ENCODE results near the gene HSDL2. TPM values are rescaled to one million over a fixed set of nuclear protein-coding genes. Genes with fewer than 3 reads are reported as not detected.
A peak's percentile ranks its signal among the peaks of the same experiment; 100 is the strongest.

Gene HSDL2
- total and polyA plus RNA-seq, 2 donors (not counting 1 experiment from before 2014, with no cell fraction given), result 47.9 to 49.9 TPM

DNA sequence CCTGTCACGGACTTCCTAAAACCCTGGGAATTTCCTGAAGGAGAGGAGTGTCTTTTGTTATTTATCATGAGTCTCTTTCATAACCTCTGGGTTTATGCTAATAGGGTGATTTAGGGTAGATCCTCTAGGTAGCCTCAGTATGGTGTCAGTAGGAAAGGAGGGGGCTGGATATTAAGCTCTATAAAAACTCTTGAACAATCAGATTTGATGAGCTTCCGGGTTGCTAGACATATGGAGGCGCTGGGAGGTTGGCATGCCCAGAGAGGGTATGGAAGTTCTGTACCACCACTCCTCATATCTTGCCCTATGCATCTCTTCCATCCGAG is 30.9 kb upstream of the HSDL2 start:
- Histone ChIP-seq H3K9me3 (ENCODE audit: control insufficient read depth, insufficient read depth, low read depth, low read length) (no peaks in the 10 kb centered on the region), H3K79me2 (ENCODE audit: control insufficient read depth, insufficient read depth, low read length) (no peaks in the 10 kb centered on the region), H4K20me1 (ENCODE audit: control insufficient read depth, extremely low read depth, insufficient read depth, low read length) (no peaks in the 10 kb centered on the region), H3K9ac (ENCODE audit: insufficient read depth, low read length) (no peak overlapping the region), H3K4me2 (ENCODE audit: extremely low read depth, insufficient read depth, low read length) (no peak overlapping the region), H3K27ac (ENCODE audit: insufficient read depth, low read length) (no peak overlapping the region), H3K27me3 (ENCODE audit: control insufficient read depth, insufficient read depth, low read length) (no peaks in the 10 kb centered on the region), H3K4me1 (ENCODE audit: control insufficient read depth, extremely low read depth, insufficient read depth, low read length) (no peaks in the 10 kb centered on the region), H2AFZ (ENCODE audit: low read length) (peak overlapping the region; percentile 86), H3K4me3 (replicated peaks in 1 of 4; ENCODE audit: control extremely low read depth in 1 of 4, insufficient read depth in 1 of 4, low read depth in 3 of 4, low read length in 4 of 4) (peak overlapping the region in 2 of 4 experiments; percentile 52 to 66), H3K36me3 (ENCODE audit: control insufficient read depth, insufficient read depth, low read length) (no peaks in the 10 kb centered on the region)
- no peak for TF ChIP-seq EZH2 (IDR thresholded peaks at IDR 0.05; ENCODE audit: low read length, missing control alignments)
- TF ChIP-seq, protein P1, sequence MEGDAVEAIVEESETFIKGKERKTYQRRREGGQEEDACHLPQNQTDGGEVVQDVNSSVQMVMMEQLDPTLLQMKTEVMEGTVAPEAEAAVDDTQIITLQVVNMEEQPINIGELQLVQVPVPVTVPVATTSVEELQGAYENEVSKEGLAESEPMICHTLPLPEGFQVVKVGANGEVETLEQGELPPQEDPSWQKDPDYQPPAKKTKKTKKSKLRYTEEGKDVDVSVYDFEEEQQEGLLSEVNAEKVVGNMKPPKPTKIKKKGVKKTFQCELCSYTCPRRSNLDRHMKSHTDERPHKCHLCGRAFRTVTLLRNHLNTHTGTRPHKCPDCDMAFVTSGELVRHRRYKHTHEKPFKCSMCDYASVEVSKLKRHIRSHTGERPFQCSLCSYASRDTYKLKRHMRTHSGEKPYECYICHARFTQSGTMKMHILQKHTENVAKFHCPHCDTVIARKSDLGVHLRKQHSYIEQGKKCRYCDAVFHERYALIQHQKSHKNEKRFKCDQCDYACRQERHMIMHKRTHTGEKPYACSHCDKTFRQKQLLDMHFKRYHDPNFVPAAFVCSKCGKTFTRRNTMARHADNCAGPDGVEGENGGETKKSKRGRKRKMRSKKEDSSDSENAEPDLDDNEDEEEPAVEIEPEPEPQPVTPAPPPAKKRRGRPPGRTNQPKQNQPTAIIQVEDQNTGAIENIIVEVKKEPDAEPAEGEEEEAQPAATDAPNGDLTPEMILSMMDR (conservative IDR thresholded peaks at IDR 0.05 in 1 of 2, IDR thresholded peaks at IDR 0.05 in 1 of 2; ENCODE audit: low read depth in 1 of 2, low read length in 2 of 2), result no peak
- DNase-seq (ENCODE audit: low read depth in 2 of 2), result no peak

DNA sequence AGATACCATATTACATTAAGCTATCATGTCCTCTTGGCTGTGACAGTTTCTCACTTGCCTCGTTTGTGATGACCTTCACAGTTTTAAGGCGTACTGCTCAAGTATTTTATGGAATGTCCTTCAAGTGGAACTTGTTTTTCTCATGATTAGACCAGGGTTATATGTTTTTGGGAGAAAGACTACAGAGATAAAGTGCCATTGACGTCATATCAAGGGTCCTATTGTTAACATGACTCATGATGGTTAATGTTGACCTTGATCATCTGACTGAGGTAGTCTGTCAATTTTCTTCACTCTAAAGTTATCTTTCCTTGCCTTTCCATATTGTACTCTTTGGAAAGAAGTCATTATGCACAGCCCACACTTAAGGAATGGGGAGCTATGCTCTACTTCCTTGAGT is 28.7 kb upstream of the HSDL2 start:
- DNase-seq (ENCODE audit: low read depth in 2 of 2), result no peak
- no peaks in the 10 kb centered on the region for H3K27me3 ChIP-seq (ENCODE audit: control insufficient read depth, insufficient read depth, low read length)
- H3K36me3 ChIP-seq (ENCODE audit: control insufficient read depth, insufficient read depth, low read length), result no peaks in the 10 kb centered on the region
- no peak overlapping the region for H3K4me2 ChIP-seq (ENCODE audit: extremely low read depth, insufficient read depth, low read length)
- no peak overlapping the region for H3K4me3 ChIP-seq (replicated peaks in 1 of 4; ENCODE audit: control extremely low read depth in 1 of 4, insufficient read depth in 1 of 4, low read depth in 3 of 4, low read length in 4 of 4)
- no peaks in the 10 kb centered on the region for H4K20me1 ChIP-seq (ENCODE audit: control insufficient read depth, extremely low read depth, insufficient read depth, low read length)
- H3K9me3 ChIP-seq (ENCODE audit: control insufficient read depth, insufficient read depth, low read depth, low read length), result no peaks in the 10 kb centered on the region
- no peaks in the 10 kb centered on the region for H3K79me2 ChIP-seq (ENCODE audit: control insufficient read depth, insufficient read depth, low read length)
- no peak for TF ChIP-seq EZH2 (IDR thresholded peaks at IDR 0.05; ENCODE audit: low read length, missing control alignments)
- TF ChIP-seq, protein P1 (conservative IDR thresholded peaks at IDR 0.05 in 1 of 2, IDR thresholded peaks at IDR 0.05 in 1 of 2; ENCODE audit: low read depth in 1 of 2, low read length in 2 of 2), result no peak
- no peak overlapping the region for H2AFZ ChIP-seq (ENCODE audit: low read length)
- no peaks in the 10 kb centered on the region for H3K4me1 ChIP-seq (ENCODE audit: control insufficient read depth, extremely low read depth, insufficient read depth, low read length)
- H3K9ac ChIP-seq (ENCODE audit: insufficient read depth, low read length), result no peak overlapping the region
- no peak overlapping the region for H3K27ac ChIP-seq (ENCODE audit: insufficient read depth, low read length)

DNA sequence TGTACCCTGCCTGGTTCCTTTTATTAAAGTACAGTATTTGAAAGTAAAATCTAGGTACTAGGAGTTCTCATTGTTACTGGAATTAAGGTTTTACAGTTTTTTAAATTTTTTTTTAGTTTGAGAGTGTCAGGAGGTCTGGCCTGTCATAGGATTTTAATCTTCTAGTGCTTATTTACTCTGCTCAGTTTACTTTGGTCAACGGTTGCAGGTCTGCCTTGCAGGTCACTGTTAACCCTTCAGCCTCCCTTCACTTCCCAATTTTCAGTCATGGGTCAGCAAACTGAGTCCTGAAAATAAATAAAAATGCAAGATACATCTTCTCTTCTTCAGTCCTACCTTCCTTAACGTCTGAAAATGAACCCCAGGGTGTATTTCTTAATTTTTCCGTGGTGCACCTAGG is 27.7 kb upstream of the HSDL2 start:
- TF ChIP-seq, protein P1 (conservative IDR thresholded peaks at IDR 0.05 in 1 of 2, IDR thresholded peaks at IDR 0.05 in 1 of 2; ENCODE audit: low read depth in 1 of 2, low read length in 2 of 2), result no peak
- no peak for TF ChIP-seq EZH2 (IDR thresholded peaks at IDR 0.05; ENCODE audit: low read length, missing control alignments)
- Histone ChIP-seq H3K27ac (ENCODE audit: insufficient read depth, low read length) (no peak overlapping the region), H3K4me1 (ENCODE audit: control insufficient read depth, extremely low read depth, insufficient read depth, low read length) (no peaks in the 10 kb centered on the region), H3K9ac (ENCODE audit: insufficient read depth, low read length) (no peak overlapping the region), H4K20me1 (ENCODE audit: control insufficient read depth, extremely low read depth, insufficient read depth, low read length) (no peaks in the 10 kb centered on the region), H3K79me2 (ENCODE audit: control insufficient read depth, insufficient read depth, low read length) (no peaks in the 10 kb centered on the region), H3K36me3 (ENCODE audit: control insufficient read depth, insufficient read depth, low read length) (no peaks in the 10 kb centered on the region), H3K9me3 (ENCODE audit: control insufficient read depth, insufficient read depth, low read depth, low read length) (no peaks in the 10 kb centered on the region), H3K4me3 (replicated peaks in 1 of 4; ENCODE audit: control extremely low read depth in 1 of 4, insufficient read depth in 1 of 4, low read depth in 3 of 4, low read length in 4 of 4) (no peak overlapping the region), H2AFZ (ENCODE audit: low read length) (no peak overlapping the region), H3K4me2 (ENCODE audit: extremely low read depth, insufficient read depth, low read length) (no peak overlapping the region), H3K27me3 (ENCODE audit: control insufficient read depth, insufficient read depth, low read length) (no peaks in the 10 kb centered on the region)
- DNase-seq (ENCODE audit: low read depth in 2 of 2), result no peak

All from fibroblast of lung (primary cell).